LNCaP clone FGC (cell line): ENCODE results near the gene INMT.

Experiments
- DNase-seq: peaks from one replicate; pipeline ENCODE4 v3.0.0-alpha.2; 2011; ENCODE audit warnings: low read depth
- H3K4me3 ChIP-seq: 2 replicates; pipeline ENCODE4 v1.5.1; 2011; ENCODE audit warnings: mild to moderate bottlenecking, low read depth, low read length, control low read depth
- CTCF ChIP-seq: IDR thresholded peaks from 2 replicates; pipeline ENCODE4 v1.5.1; 2012; ENCODE audit warnings: mild to moderate bottlenecking; ENCODE audit not compliant: control insufficient read depth, insufficient read depth; ENCODE audit errors: extremely low read depth

INMT gene

GRCh38 chr7:30732606-30733005 lies 19.3 kb upstream of the INMT start:
- H3K4me3 ChIP-seq: no peak overlapping the region
- no peak for TF ChIP-seq CTCF
- DNase-seq: no peak

DNA sequence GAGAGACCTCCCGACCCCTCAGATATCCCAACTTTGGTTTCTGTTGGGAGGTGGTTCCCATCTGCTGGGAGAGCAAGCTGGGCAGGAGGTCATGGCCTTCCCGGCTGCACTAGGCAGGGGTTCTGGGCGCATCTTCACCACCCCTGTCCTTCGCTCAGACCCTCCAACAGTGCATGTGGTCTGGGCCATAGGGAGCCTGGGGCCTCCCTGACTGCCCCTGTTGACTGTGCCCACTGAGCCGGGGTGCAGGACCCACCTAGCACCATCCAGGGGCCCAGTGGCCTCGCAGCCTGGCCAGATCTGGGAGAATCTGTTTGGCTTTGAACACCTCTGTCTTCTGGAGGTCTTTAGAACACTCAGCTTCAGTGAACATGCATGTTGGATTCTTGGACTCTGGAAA lies 18.7 kb upstream of the INMT start:
- no peak for TF ChIP-seq CTCF

GRCh38 chr7:30733691-30734090 lies 18.2 kb upstream of the INMT start:
- no peak for TF ChIP-seq CTCF
- DNase-seq: no peak
- H3K4me3 ChIP-seq: no peak overlapping the region

More for the DNA sequence above, 18.7 kb upstream of the INMT start:
- H3K4me3 ChIP-seq: no peak overlapping the region
- no peak for DNase-seq

DNA sequence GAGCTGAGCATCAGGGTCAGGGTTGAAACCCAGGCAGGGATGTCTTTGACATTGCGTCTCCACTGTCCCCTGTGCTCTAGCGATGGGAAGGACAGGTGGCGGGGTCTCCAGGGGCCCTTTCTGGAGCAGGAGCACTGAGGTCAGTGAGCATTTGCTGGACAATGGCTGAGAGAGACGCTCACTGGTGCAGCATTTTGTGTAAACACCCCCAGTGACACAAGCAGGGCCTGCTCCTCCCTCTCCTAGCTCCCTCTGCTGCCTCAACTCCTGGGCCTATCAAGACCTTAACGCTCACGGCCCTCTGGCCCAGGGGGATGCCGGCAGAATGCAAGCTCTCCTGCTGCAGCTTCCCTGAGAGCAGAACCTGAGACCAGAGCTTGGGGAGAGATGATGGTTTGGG lies 17.4 kb upstream of the INMT start:
- no peak for DNase-seq
- TF ChIP-seq CTCF: no peak

DNA sequence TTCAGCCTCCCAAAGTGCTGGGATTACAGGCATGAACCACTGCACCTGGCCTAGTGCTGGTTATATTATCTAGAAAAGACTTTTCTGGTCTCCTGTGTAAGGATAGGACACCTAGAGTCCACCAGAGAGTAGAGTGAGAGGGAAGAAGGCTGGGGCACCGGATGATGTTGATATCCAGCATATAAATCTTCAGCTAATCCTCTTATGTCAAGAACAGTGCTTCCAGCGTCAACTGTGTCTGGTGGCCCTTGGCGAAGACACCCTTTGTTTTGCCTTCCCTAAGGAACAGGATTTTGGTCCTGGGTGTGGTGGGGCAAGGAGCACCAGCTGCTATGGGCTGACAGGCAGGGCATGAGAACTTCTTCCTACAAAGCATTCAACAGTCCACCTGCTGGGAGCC lies 16.3 kb upstream of the INMT start:
- no peak for TF ChIP-seq CTCF
- no peak overlapping the region for H3K4me3 ChIP-seq
- no peak for DNase-seq

More for the DNA sequence above, 17.4 kb upstream of the INMT start:
- no peak overlapping the region for H3K4me3 ChIP-seq

DNA sequence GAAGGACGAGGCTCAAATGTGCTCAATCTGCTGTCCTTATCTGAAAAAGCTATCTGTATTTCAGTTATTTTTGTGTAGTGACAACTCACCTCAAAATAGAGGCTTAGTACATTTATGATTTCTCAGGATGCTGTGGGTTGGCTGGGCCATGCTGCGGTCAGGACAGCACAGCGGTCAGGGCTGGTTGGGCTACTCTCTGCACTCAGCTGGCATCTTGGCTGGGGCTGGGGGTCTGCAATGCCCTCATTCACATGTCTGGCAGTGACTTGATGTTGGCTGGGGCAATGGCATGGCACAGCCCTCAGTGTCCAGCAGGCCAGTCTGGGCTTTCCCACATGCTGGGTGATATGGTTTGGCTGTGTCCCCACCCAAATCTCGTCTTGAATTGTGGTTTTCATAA lies 15.6 kb upstream of the INMT start:
- no peak overlapping the region for H3K4me3 ChIP-seq
- DNase-seq: no peak
- no peak for TF ChIP-seq CTCF

DNA sequence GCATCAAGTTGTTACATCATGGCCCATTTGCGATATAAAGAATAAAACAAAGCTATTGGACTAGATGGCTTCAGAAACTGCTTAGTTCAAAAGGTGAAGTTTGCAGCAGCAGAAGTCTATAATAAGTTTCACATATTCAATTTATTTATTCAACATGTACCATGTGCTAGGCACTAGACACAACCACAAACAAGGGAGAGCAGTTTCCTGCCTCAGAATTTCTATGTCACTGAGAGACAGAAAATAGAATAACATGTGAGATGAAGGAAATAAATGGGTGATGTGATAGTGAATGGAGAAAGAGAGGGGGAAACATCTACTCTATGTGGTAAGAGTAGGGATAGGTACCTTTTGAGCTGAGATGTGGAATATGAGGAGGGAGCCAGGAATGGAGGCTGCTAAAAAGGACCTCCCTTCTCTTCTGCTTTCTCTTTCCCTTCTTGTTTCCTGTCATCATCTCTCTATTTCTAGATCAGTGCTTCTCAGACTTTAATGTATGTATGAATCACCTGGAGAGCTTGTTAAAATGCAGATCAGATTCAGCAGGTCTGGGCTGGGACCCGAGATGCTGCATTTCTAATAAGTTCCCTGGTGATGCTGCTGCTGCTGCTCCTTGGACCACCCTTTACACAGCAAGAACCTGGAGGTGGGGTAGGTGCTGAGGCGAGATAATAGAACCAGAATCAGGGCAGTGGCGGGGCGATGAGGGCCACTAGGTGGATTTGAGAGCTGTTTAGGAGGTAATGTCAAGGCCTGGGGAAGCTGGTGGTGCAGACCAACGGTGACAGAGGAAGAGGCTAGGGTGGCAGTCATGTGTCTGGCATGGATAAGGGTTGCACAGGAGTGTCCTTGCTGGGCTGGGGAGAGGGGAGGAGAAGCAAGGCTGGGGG lies 13.7 kb upstream of the INMT start:
- no peak for TF ChIP-seq CTCF
- H3K4me3 ChIP-seq: no peak overlapping the region
- no peak for DNase-seq
